NCI-H524 treated with DMSO at 0.1 percent for 48 hours (cell line): ENCODE data around the gene C6orf89.
"Not testable (repeated sequence)": the region's sequence is repeated elsewhere in the genome, so short reads cannot be mapped to it uniquely, and the experiment has no call there.

Source experiments
- DNase-seq: peaks from one replicate; lab custom pipeline; 2025; lab: John Stamatoyannopoulos, UW

C6orf89 gene

DNA sequence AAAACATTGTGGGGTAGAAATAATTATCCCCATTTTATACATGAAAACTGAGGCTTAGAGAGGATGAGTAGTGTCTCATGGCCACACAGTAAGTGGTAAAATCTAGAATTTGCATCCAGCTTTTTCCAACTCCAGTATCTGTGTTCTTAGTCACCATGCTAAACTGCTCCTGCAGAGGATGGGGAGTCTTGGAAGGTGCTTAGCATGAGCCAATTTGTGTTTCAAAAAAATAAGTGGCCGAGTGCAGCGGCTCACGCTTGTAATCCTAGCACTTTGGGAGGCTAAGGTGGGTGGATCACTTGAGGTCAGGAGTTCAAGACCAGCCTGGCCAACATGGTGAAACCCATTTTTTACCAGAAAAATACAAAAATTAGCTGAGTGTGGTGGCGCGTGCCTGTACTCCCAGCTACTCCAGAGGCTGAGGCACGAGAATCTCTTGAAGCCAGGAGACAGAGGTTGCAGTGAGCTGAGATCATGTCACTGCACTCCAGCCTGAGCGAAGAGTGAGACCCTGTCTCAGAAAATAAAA lies 2.4 kb downstream of the C6orf89 start:
- no peak for DNase-seq

DNA sequence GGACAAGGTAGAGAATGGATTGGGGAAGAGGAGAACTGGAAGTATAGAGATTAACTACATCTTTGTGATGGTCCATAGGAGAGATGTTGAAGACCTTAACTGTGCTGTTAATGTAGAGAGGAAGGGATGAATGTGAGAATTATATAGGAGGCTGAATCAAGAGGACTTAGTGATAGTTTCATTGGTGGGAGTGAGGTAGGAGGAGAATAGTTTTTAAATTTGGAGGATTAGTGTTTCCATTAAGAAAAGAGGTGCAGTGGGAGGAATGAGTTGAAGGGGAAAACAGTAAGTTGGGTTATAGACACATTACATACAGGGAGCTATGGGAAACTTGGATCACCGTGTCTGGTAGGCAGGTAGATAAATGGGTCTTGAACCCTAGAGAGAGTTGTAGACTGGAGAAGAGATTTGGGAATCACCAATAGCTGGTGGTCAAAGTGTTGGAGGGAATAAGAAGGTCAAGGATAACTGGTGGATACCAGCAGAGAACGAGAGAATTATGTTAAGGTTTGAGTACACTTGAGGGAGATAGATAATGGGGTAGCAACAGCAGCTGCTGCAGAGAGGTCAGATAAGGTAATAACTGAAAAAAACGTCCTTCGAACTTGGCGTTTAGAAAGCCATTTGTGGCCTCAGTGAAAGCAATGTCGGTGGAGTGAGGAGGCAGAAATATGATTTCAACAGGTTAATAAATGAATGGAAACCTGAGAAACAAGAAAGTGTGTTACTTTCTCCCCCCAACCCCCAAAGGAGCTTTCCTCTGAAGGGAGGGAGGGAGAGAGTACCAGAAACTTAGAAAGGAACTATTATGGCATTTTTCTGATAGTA lies 3.1 kb downstream of the C6orf89 start:
- DNase-seq = no peak

DNA sequence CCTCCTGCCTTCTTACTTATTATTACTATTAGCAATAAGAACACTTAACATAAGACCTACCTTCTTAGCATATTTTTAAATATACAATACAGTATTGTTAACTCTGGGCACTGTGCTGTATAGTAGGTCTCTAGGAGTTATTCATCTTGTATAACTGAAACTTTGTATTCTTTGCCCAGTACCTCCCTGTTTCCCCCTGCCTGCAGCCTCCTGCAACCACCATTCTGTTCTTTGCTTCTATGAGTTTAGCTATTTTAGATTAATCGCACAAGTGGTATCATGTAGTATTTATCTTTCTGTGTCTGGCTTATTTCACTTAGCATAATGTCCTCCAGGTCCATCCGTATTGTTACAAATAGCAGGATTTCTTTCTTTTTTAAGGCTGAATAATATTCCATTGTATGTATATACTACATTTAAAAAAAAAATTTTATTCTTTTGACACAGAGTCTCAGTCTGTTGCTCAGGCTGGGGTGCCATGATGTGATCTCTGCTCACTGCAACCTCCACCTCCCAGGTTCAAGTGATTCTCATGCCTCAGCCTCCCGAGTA lies 4.4 kb downstream of the C6orf89 start:
- DNase-seq = no peak

DNA sequence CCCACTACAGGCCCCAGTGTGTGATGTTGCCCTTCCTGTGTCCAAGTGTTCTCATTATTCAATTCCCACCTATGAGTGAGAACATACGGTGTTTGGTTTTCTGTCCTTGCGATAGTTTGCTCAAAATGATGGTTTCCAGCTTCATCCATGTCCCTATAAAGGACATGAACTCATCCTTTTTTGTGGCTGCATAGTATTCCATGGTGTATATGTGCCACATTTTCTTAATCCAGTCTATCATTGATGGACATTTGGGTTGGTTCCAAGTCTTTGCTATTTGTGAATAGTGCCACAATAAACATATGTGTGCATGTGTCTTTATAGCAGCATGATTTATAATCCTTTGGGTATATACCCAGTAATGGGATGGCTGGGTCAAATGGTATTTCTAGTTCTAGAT lies 5.4 kb downstream of the C6orf89 start:
- not testable (repeated sequence) for DNase-seq

DNA sequence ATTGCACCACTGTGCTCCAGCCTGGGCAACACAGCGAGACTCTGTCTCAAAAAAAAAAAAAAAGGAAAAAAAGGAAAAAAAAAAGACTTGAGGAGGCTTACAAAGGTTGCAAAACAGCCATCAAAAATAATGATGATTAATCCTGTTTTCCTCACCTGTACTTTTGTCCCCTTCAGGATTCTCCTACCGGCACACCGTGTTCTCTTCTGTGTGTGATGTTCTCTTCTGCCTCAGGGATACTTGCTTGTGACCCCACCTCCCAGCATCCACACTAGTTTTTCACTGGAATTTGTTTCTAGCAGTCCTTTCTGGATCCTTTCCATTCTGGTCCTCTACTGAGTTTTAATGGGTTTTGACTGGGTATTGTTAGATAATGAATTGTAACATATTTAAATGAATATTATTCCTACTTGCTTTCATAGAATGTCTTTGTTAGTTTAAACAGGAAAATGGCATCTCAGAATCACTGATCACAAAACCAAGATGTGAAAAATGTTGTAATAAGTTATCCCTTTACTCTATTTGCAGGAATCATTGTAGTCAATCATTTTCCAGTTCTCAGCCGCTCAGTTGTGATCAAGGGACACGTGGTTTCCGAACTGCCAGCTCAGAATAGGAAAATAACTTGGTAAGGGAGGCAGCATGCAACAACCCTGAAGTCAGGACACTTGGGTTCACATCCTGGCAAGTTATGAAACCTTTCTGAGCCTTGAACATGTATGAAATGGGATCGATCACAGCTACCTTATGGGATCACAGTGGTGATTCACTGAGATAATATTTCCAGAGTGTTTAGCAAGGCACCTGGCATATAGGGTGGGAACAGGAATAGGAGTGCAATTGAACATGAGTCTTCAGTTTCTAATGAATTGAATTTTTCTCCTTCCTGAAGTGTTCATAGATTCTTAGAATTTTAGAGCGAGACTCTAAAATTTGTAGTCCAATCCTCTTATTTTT lies 8.5 kb downstream of the C6orf89 start:
- DNase-seq = no peak

GRCh38 chr6:36897609-36898008 lies 11.9 kb downstream of the C6orf89 start:
- no peak for DNase-seq

- DNase-seq = no peak
Observed at GRCh38 chr6:36904114-36904513, 18.4 kb downstream of the C6orf89 start.

DNA sequence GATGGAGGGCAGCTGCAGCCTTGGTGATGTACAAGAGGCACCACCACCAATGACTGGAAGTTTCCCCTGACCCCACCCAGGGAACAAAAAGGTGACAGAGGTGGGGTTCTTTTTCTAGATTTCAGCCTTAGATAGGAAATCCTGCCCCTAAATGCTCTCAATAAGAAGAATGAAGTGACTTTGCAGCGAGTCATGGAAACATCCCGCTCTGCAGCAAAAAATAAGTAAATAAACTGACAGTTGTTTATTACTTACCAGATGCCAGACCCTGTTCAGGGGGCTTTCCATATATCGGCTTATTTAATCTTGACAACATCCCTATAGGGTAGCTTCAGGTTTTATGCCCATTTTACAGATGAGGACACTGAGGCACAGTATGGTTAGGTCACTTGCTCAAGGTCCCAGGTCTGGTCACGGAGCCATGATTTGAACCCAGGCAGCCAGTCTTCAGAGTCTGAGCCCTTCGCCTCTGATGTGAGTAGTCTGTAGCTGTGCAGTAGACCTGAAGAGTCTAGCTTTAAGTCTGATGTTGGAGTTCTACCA lies 19.2 kb downstream of the C6orf89 start:
- no peak for DNase-seq

DNA sequence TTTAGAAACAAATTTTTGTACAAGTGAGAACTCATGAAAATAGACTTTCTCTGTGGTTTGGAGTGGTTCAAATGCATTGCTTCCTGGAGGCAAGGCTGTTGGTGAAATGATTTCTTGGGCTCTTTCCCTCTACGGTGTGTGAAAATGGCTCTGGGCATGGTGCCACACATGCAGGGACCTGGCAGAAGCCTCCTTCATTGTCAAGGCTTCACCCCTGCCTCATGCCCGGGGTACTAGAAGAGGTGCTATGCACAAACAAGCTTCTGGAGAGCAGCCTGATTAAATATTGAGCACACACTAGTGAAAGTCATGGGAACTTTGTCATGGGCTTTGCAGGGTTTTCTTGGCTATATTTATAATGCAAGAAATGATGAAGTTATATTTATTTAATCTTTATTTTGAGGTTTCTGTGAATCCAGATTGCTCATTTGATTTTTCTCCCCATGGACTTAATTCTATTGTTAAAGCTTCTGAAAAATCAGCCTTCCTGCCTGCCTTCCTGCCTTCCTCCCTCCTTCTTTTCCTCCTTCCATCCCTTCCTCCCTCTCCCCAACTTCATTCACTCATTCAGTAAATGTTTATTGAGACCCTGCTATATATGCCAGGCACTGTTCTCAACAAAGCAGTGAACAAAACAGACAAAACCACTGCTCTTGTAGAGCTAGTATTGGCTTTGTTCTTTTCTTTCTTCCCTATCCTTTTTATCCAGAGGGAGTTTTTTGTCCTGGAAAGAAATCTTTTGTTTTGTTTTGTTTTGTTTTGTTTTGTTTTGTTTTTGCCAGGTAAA lies 21.0 kb downstream of the C6orf89 start:
- no peak for DNase-seq

DNA sequence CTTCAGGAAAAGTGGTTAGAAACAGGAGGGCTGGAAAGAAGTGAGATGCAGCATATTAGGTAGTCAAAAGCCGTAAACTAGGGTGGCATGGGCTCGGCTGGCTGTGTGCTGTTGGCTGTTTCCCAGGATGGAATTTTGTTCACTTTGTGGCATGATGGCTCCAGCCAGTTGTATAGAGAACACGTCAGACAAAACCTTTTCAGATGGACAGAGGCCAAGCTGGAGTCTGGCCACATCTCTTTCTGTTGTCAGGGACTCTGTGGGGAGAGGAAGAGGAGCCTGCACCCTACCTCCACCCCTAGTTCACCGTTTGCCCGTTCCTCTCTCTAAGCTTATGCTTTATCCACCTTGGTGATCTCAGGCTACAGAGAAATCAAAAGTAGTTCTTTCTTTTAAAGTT lies 22.0 kb downstream of the C6orf89 start:
- no peak for DNase-seq

DNA sequence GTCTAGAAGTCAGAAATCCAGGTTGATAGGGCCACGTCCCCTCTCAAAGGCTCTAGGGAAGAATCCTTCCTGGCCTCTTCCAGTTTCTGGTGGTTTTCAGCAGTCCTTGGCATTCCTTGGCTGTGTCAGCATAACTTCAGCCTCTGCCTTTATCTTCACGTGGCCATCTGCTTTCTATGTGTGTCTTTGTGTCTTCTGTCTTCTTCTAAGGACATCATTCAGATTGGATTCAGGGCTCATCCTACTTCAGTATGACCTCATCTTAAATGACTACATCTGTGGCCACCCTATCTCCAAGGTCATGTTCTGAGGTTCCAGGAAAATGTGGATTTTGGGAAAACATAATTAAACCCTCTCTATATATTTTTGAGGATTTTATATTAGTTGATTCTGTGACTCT lies 23.0 kb downstream of the C6orf89 start:
- DNase-seq = no peak

- DNase-seq = no peak
Observed at GRCh38 chr6:36912030-36912454, 26.3 kb downstream of the C6orf89 start.

DNA sequence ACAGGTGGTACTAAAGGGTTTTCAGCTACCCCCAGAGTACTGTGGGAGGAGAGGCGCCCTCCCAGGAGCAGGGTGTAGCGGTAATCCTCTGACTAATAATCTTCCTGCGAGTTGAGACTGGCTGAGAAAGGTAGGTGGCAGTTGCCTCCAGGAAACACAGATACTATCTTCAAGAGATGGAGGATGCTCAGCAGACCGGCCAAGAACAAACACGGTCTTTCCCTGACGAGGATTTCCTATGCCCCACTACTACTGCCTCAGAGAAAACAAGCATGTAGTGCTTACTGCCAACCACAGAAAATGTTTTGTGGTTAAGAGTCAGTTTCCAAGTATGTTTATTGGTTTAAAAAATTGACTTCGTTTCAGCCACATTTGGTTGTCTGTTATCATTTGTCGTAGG lies 26.8 kb downstream of the C6orf89 start:
- no peak for DNase-seq

GRCh38 chr6:36913082-36913481 lies 27.3 kb downstream of the C6orf89 start:
- DNase-seq = no peak

DNA sequence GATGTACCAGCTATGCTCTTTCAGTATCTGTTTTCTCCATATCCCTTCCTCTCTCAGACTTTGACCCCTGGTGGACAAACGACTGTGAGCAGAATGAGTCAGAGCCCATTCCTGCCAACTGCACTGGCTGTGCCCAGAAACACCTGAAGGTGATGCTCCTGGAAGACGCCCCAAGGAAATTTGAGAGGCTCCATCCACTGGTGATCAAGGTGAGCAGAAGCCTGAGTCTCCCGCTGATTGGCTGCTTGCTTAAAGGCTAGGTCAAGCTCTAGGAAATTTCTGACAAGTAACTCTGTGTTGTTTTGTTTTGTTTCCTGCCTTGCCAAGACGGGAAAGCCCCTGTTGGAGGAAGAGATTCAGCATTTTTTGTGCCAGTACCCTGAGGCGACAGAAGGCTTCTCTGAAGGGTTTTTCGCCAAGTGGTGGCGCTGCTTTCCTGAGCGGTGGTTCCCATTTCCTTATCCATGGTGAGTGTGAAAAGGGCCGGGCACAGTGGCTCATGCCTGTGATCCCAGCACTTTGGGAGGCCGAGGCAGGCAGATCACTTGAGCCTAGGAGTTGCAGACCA lies 28.6 kb downstream of the C6orf89 start:
- DNase-seq = no peak

- DNase-seq = no peak
Observed at GRCh38 chr6:36915599-36915998, 29.8 kb downstream of the C6orf89 start.

DNA sequence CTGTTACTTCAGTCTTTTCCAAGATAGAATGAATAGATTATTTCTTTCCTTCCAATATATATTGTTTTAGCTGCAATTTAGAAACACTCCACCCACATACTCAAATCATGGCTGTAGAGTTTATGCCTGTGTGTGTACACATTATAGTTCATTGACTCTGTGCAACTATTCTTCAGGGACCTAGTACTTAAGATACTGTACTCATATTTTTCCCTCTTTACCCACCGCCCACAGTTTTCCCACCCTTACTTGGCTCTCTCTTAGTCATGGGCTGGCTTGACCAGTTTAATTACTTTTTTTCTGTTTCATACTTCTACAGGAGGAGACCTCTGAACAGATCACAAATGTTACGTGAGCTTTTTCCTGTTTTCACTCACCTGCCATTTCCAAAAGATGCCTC lies 30.4 kb downstream of the C6orf89 start:
- DNase-seq = no peak

DNA sequence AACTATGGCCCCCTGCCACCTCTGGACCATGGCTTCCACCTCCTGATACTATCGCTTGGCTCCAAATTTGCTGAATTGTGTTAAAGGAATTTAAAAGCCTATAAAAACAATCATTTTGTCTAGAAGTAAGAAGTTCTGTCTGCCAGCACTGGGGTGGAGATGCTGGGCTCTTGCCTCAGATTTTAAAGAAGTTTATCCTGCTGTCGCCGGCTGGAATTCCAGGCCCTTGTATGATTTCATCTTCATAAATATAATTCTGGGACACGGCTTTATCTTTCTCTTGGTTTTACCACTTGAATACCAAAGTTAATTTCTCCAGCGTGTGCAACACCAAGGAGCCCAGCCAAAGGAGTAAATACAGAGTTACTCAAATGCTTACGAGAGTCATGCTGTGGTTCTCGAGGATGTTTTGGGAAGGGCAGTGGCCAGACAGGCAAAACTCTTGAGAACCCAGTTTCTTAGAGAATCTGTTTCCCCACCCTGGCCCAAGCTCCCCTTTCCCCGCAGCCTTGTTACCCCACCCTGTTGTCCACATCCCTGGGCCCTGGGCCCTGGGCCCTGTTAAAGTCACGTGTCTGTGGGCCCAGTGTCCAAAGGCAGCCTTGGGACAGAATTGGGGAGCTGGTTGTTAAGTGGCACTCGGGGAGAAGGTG lies 31.9 kb downstream of the C6orf89 start:
- no peak for DNase-seq

- DNase-seq = no peak
Observed at GRCh38 chr6:36920049-36920448, 34.3 kb downstream of the C6orf89 start.

DNA sequence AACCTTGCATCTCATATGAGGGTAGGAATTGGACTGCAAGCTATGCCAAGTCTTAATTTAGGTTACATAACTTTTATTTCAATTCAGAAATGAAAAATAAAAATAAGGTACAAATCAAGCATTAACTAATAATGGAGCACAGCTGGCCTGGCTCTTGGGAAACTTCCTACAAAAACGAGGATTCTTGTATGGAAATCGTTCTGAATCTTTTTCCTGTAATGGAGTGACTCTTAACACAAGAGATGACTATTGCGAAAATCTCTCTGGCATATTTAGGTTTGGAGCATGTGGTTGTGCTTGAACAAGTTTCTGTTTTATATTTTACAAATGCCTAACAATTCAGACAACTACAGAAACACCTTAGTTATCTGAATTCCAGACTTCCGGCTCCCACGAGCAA lies 34.8 kb downstream of the C6orf89 start:
- DNase-seq = no peak
